DMS114 treated with DMSO at 0.1 percent for 48 hours (cell line): ENCODE results near the gene ME1.
"Not testable (repeated sequence)": the region's sequence is repeated elsewhere in the genome, so short reads cannot be mapped to it uniquely, and the experiment has no call there.

Experiments used
- DNase-seq: peaks from one replicate; lab custom pipeline; 2025; ENCODE audit not compliant: unreplicated experiment; lab: John Stamatoyannopoulos, UW

The ME1 gene

GRCh38 chr6:83359638-83360037, 71.2 kb downstream of the ME1 start:
- no peak for DNase-seq

GRCh38 chr6:83354747-83355146, 76.1 kb downstream of the ME1 start:
- no peak for DNase-seq

DNA sequence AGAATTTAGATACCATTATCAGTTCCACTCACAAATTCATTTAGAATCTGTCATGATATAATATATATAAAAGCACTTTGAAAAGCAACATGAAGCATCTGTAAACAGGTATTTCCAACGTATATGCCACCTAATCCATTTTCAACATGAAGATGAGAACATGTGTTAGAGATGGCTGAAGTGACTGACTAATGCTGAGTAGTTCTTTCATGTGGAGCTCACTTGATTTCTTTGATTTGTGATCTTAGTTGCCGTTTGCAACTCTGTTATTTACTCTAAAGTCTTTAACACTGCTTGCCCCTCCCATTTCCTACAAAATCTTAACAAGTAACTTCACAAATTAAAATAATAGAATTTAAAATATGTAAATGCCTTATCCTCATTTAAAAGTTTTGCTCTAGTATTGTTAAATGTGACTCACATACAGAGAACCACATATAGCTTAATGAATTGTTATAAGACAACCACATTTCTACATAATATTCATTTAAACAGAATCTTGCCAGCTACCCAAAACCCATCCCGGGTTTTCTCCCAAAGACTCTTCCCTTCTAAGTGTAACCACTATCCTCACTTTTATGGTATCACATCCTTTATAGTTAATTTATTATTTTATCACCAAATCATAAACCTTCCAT, 78.3 kb downstream of the ME1 start:
- no peak for DNase-seq

GRCh38 chr6:83343121-83343520, 87.7 kb downstream of the ME1 start:
- no peak for DNase-seq

GRCh38 chr6:83341765-83342164, 89.1 kb downstream of the ME1 start:
- DNase-seq, result no peak

- not testable (repeated sequence) for DNase-seq
Observed at GRCh38 chr6:83333916-83334315, 96.9 kb downstream of the ME1 start.

- peak; percentile 5 for DNase-seq
Observed at GRCh38 chr6:83333500-83333899, 97.4 kb downstream of the ME1 start.

DNA sequence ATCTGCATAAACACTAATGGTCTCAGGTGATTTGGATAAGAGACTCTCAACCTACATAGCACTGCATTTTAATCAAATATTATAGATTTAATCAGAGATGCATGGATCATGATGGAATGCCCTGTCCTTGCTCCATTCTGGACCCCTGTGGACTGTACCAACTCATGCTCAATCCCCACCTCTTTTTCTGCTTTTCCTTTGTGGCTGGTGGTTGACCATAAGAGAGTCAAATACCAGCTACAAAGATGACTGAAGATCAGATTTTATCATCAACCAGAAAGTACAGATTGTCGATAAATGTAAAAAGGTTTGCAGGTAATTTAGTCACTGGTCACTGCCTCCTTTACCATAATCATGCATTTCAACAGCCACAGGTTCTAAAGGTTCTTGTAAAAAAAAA, 116.2 kb downstream of the ME1 start:
- DNase-seq, result no peak

DNA sequence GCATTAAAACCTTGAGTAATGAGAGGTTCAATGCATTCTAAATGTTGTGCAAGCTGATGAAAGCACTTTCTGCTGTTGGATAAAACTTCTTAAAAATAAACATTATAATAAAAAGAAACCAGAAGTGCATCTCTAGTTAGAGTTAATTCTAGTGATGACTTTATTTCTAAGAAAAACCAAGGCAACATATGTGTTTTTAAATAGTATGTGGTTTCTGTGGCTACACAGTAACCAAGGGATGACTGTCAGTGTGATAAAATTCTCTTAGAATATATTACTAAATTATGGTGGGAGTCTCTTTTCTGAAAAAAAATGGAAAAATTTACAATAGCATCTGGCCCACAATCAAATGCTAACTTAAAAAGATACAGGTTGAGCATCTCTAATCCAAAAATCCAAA, 117.0 kb downstream of the ME1 start:
- no peak for DNase-seq

DNA sequence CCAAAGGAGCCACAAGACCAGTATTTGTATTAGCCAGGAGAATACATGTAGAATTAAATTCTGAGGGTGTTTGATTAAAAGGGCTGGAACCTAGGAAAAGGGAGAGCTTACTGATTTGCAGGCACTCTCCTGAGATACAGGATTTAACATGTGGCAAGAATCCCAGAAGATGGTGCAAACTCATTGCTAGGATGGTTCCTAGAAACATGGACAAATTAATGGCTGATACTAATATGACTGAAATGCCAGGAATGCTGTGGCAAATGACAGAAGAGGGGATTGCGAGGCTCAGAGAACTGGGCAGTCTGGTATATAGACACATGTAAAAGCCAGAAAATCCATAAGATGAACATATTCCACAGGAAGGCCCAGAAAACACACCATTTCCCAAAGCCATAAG, 119.6 kb downstream of the ME1 start:
- no peak for DNase-seq

- no peak for DNase-seq
Observed at GRCh38 chr6:83310046-83310445, 120.8 kb downstream of the ME1 start.

DNA sequence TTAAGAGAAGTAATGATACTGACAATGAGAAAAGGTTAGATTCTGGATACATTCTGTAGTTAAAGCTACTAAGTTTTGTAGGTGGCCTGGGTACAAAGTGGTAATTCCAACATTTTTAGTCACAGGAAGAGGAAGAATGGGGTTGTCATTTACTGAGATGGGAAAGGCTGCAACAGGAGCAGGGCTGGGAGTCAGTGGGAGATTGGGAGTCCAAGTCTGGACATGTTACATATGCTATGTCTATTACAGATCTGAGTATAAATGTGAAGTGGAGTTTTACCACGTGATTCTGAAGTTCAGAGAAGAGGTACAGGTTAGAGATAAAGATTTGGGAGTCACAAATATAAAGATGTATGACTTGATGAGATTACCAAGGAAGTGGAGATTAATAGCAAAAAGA, 121.5 kb downstream of the ME1 start:
- DNase-seq, result no peak

- no peak for DNase-seq
Observed at GRCh38 chr6:83308833-83309232, 122.0 kb downstream of the ME1 start.

DNA sequence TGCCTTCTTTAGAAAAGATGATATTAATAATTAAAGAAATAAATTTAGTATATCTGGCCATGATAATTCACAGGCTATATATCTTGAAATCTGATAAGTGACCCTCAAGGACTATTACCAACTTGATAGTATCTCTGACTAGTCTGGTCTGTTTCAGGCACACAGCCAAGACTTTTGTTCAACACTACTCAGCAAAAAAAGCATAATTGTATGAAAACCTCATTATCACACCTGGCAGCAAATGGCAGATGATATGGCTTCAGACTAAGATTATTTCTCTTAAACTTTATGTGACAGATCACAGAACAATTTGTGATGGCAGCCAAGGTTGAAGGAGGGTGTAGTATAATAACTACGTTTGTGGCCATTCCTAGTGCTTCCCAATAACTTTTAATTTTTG, 123.0 kb downstream of the ME1 start:
- no peak for DNase-seq

GRCh38 chr6:83303426-83303825, 127.4 kb downstream of the ME1 start:
- DNase-seq, result no peak

DNA sequence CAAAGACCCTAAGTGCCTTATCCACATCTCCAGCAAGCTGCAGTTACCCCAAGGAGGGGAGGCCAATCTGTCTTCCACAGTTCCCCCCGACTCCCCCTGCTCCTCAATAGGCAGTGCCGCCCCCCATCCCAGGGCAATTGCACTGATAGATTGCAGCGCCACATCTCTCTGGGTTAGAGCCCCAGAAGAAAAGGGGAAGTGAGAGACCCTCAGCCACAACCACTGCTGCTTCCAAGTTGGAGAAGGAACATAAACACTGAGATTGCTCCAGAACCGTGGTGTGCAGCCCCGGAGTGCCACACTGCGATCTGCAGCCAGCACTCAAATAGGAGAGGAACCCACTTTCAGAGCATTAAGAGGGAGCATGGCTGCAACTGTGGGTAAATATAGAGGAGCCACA, 136.2 kb downstream of the ME1 start:
- no peak for DNase-seq

- no peak for DNase-seq
Observed at GRCh38 chr6:83292900-83293843, 137.7 kb downstream of the ME1 start.

DNA sequence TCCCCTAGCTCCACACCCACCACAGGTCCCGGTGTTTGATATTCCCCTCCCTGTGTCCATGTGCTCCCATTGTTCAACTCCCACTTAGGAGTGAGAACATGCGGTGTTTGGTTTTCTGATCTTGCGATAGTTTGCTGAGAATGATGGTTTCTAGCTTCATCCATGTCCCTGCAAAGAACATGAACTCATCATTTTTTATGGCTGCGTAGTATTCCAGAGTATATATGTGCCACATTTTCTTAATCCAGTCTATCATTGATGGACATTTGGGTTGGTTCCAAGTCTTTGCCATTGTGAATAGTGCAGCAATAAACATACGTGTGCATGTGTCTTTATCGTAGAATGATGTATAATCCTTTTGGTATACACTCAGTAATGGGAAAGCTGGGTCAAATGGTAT, 143.6 kb downstream of the ME1 start:
- not testable (repeated sequence) for DNase-seq

GRCh38 chr6:83285917-83286316, 144.9 kb downstream of the ME1 start:
- no peak for DNase-seq

- no peak for DNase-seq
Observed at GRCh38 chr6:83273596-83273995, 157.3 kb downstream of the ME1 start.

DNA sequence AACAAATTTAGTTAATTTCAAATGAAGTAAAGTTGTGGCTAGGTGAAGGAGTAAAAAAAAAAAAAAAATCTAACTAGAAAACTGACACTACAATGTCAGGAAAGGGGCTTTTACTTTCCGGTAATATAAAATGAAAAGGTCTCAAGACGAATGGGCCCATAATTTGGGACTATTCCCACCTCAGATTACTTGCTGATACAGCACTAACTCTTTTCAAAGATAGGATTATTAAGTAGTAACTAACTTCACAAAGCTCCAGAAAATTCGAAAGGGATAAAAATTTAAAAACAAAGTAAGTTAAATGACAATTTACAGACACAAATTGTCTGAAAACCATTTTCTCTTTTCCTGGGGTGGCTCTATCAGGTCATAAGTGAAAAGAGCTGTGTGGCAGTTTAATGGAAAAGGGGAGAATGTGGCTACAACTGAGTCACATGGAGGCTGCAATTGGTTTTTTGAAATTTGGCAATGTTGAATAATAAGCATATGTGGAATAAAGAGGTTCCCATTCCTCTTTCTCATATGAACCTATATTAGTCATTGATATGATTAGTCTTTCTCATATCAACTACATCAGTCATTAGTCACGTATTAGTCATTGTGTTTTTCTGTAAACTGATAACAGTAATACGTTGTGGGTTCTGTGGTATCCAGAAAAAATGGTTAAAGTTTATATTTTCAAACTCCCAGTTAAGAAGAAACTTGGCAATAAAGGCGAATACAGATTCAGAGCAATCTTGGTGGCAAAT, 159.7 kb downstream of the ME1 start:
- DNase-seq, result no peak

DNA sequence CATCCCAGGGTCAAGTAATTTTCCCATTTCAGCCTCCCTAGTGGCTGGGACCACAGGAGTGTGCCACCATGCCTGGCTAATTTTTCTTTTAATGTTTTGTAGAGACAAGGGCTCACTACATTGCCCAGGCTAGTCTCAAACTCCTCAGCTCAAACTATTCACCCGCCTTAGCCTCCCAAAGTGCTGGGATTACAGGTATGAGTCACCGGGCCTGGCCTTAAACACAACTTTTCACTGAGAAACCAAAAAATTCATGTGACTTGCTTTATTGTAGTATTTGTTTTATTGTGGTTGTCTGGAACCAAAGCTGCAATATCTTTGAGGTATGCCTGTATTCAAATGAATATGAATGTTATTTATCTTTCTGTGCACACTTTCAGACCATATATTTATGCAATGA, 165.5 kb downstream of the ME1 start:
- DNase-seq, result no peak
